GM21576 (cell line): ENCODE data around the gene SMIM45.
A peak's percentile ranks its signal among the peaks of the same experiment; 100 is the strongest.
"Not testable (repeated sequence)": the region's sequence is repeated elsewhere in the genome, so short reads cannot be mapped to it uniquely, and the experiment has no call there.

Experiments
- ATAC-seq: cut with Tn5 transposase; IDR thresholded peaks from one replicate; pipeline ENCODE4 v1.9.1; 2021; ENCODE audit warnings: mild to moderate bottlenecking, moderate library complexity; ENCODE audit not compliant: unreplicated experiment

SMIM45 gene

GRCh38 chr22:41933411-41934177 is 18.4 kb upstream of the SMIM45 start:
- no peak for ATAC-seq

GRCh38 chr22:41934284-41935014 is 17.5 kb upstream of the SMIM45 start:
- ATAC-seq = no peak

- no peak for ATAC-seq
These were observed 17.0 kb upstream of the SMIM45 start for GRCh38 chr22:41935015-41935351.

GRCh38 chr22:41935509-41935908 is 16.4 kb upstream of the SMIM45 start:
- ATAC-seq = no peak

GRCh38 chr22:41936894-41937169 is 15.1 kb upstream of the SMIM45 start:
- no peak for ATAC-seq

GRCh38 chr22:41939981-41940831 is 11.7 kb upstream of the SMIM45 start:
- peak; percentile 48 for ATAC-seq

- peak; percentile 32 for ATAC-seq
These were observed 10.9 kb upstream of the SMIM45 start for GRCh38 chr22:41940832-41941765.

GRCh38 chr22:41943661-41944209 is 8.2 kb upstream of the SMIM45 start:
- ATAC-seq = no peak

- ATAC-seq = peak; percentile 76
These were observed 5.1 kb upstream of the SMIM45 start, which contains the start of gene CENPM for GRCh38 chr22:41946629-41947423. Gene CENPM, minus strand, starts transcription at chr22:41947152. Its CDS starts 76 bp downstream, at chr22:41947076.

- no peak for ATAC-seq
These were observed 4.4 kb upstream of the SMIM45 start for GRCh38 chr22:41947424-41948080.

GRCh38 chr22:41948142-41948541 is 3.8 kb upstream of the SMIM45 start:
- no peak for ATAC-seq

- ATAC-seq = not testable (repeated sequence)
These were observed 3.0 kb upstream of the SMIM45 start for GRCh38 chr22:41948928-41949296.

- no peak for ATAC-seq
These were observed 2.5 kb upstream of the SMIM45 start for GRCh38 chr22:41949297-41949965.

- ATAC-seq = no peak
These were observed 763 bp downstream of the SMIM45 start for GRCh38 chr22:41952713-41953112.

- ATAC-seq = no peak
These were observed 6.1 kb downstream of the SMIM45 start for GRCh38 chr22:41957941-41958556.

- no peak for ATAC-seq
These were observed 11.6 kb downstream of the SMIM45 start for GRCh38 chr22:41963453-41964111.

GRCh38 chr22:41964112-41964491 is 12.2 kb downstream of the SMIM45 start:
- ATAC-seq = no peak

- ATAC-seq = no peak
These were observed 14.3 kb downstream of the SMIM45 start for GRCh38 chr22:41966225-41966606.
